ENCODE data around the gene TXNDC2.

Gene TXNDC2

GRCh38 chr18:9861157-9861556 lies 24.6 kb upstream of the TXNDC2 start:
- no peak for DNase-seq

GRCh38 chr18:9861933-9862332 lies 23.8 kb upstream of the TXNDC2 start:
- no peak for DNase-seq

GRCh38 chr18:9862686-9863085 lies 23.1 kb upstream of the TXNDC2 start:
- no peak for DNase-seq

GRCh38 chr18:9863282-9863681 lies 22.5 kb upstream of the TXNDC2 start:
- DNase-seq, result no peak

GRCh38 chr18:9865764-9866490 lies 19.8 kb upstream of the TXNDC2 start:
- DNase-seq, result no peak

- DNase-seq, result no peak
These were observed 19.1 kb upstream of the TXNDC2 start for GRCh38 chr18:9866627-9867026.

GRCh38 chr18:9867071-9867594 lies 18.6 kb upstream of the TXNDC2 start:
- DNase-seq, result no peak

GRCh38 chr18:9868857-9869714 lies 16.7 kb upstream of the TXNDC2 start:
- no peak for DNase-seq

- DNase-seq, result no peak
These were observed 15.9 kb upstream of the TXNDC2 start for GRCh38 chr18:9869715-9870430.

GRCh38 chr18:9870431-9871008 lies 15.3 kb upstream of the TXNDC2 start:
- DNase-seq, result no peak

- DNase-seq, result no peak
These were observed 14.5 kb upstream of the TXNDC2 start for GRCh38 chr18:9871244-9871746.

- no peak for DNase-seq
These were observed 12.9 kb upstream of the TXNDC2 start for GRCh38 chr18:9872823-9873222.

GRCh38 chr18:9874728-9875127 lies 11.0 kb upstream of the TXNDC2 start:
- DNase-seq, result no peak

- no peak for DNase-seq
These were observed 9.4 kb upstream of the TXNDC2 start for GRCh38 chr18:9876212-9876866.

GRCh38 chr18:9876867-9877654 lies 8.7 kb upstream of the TXNDC2 start:
- DNase-seq, result no peak

GRCh38 chr18:9877655-9878014 lies 8.1 kb upstream of the TXNDC2 start:
- DNase-seq, result no peak

GRCh38 chr18:9878095-9878494 lies 7.7 kb upstream of the TXNDC2 start:
- DNase-seq, result no peak

- DNase-seq, result no peak
These were observed 7.0 kb upstream of the TXNDC2 start for GRCh38 chr18:9878783-9879242.

- no peak for DNase-seq
These were observed 1.7 kb upstream of the TXNDC2 start for GRCh38 chr18:9884090-9884489.

GRCh38 chr18:9884532-9885140 lies 1.1 kb upstream of the TXNDC2 start:
- no peak for DNase-seq

- no peak for DNase-seq
These were observed 204 bp downstream of the TXNDC2 start for GRCh38 chr18:9886005-9886348.
